K562 (cell line): ENCODE results near the gene IKBKG. TPM values are rescaled to one million over a fixed set of nuclear protein-coding genes. Genes with fewer than 3 reads are reported as not detected.

ENCODE experiments used
- RBM15 ChIP-seq: fragments of 200-400 bp; formaldehyde crosslinking; IDR thresholded peaks from 2 replicates; pipeline ENCODE4 v1.6.1; 2018; ENCODE audit warnings: mild to moderate bottlenecking, low read length, moderate library complexity; ENCODE audit not compliant: insufficient read depth
- polyA plus RNA-seq, 8 experiments: library from polyadenylated mRNA; depleted of rRNA in 4 of 8; stranded (reverse) in 5 of 8; unstranded in 3 of 8; fragments of >200 nt; fragmentation: Nextera tagmentation in 2 of 8; fragmentation: Illumina TruSeq in 1 of 8; extraction: Ambion mirVana in 2 of 8; extraction: Trizol in 1 of 8; gene quantifications; 2 replicates each; pipeline versions ENCODE4 v1.2.1 to v1.2.3, GENCODE V29; 2011 to 2014; ENCODE audit warnings: inconsistent platforms in 1 of 8, missing spikeins in 1 of 8
- total RNA-seq, 7 experiments: library from RNA; depleted of rRNA in 6 of 7; stranded (reverse); fragments of >200 nt in 6 of 7; fragmentation: Illumina TruSeq in 2 of 7; extraction: Trizol in 2 of 7; gene quantifications; 2 replicates each; pipeline versions ENCODE4 v1.2.1 to v1.2.3, GENCODE V29; 2011 to 2021; ENCODE audit warnings: low replicate concordance in 1 of 7
- TF ChIP-seq, protein P1 (sequence below), 2 experiments: fragments of 450-650 bp in 1 of 2; sonication (generic) in 1 of 2; formaldehyde crosslinking in 1 of 2; IDR thresholded peaks; 2 replicates each; pipeline versions ENCODE4 v1.7.1 to v1.9.0; 2016 to 2022; ENCODE audit warnings: inconsistent platforms in 1 of 2, mild to moderate bottlenecking in 1 of 2, missing genetic modification reagents in 1 of 2

Gene IKBKG
- total and polyA plus RNA-seq, 9 of the 15 experiments (the other 6 are each of a cell fraction or from before 2014, with no cell fraction given), result 0.68 to 60.0 (median 21.9) TPM

DNA sequence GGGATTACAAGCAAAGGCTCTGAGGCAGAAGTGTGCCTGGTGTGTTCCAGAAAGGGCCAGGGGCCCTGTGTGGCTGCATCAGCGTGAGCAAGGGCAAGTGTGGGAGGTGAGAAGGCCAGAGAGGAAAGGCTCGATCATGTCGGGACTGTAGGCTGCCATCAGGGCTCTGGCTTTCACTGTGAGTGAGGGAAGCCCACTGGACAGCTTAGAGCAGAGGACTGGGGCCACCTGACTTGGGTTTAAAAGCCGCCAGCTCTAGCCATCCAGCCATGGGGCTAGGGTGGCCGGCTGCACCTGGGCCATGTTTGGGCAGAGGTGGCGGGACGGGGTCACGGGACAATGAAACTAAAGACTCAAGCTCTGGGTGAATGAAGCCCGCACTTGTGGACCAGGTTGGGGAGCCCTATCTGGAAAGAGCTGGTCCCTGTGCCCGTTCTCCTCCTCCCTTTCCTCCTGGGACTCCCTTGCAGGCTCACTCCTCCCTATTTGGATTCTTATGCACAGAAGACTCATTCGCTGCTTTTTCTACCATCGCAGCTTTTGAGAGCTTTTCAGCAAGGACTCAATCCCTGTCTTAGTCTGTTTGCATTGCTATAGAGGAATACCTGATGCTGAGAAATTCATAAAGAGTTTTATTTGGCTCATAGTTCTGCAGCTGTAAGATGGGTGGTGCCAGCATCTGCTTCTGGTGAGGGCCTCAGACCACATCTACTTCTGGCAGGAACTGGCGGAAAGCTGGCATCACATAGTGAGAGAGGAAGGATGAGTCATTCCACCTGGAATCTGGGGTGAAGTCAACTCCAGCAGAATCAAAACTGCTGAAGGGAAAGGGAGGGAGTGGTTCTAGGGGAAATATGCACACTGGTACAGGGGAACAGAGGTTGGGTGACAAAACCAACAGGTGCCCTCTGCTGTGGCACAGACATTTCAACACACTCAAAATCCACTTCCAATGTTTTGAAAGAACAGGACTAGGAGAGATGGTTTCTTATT lies 56.3 kb downstream of the IKBKG start (continued):
- TF ChIP-seq, protein P1, sequence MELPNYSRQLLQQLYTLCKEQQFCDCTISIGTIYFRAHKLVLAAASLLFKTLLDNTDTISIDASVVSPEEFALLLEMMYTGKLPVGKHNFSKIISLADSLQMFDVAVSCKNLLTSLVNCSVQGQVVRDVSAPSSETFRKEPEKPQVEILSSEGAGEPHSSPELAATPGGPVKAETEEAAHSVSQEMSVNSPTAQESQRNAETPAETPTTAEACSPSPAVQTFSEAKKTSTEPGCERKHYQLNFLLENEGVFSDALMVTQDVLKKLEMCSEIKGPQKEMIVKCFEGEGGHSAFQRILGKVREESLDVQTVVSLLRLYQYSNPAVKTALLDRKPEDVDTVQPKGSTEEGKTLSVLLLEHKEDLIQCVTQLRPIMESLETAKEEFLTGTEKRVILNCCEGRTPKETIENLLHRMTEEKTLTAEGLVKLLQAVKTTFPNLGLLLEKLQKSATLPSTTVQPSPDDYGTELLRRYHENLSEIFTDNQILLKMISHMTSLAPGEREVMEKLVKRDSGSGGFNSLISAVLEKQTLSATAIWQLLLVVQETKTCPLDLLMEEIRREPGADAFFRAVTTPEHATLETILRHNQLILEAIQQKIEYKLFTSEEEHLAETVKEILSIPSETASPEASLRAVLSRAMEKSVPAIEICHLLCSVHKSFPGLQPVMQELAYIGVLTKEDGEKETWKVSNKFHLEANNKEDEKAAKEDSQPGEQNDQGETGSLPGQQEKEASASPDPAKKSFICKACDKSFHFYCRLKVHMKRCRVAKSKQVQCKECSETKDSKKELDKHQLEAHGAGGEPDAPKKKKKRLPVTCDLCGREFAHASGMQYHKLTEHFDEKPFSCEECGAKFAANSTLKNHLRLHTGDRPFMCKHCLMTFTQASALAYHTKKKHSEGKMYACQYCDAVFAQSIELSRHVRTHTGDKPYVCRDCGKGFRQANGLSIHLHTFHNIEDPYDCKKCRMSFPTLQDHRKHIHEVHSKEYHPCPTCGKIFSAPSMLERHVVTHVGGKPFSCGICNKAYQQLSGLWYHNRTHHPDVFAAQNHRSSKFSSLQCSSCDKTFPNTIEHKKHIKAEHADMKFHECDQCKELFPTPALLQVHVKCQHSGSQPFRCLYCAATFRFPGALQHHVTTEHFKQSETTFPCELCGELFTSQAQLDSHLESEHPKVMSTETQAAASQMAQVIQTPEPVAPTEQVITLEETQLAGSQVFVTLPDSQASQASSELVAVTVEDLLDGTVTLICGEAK (IDR thresholded peaks at IDR 0.05), result no peak
- TF ChIP-seq, protein P1 (CRISPR knock-in tag; IDR thresholded peaks at IDR 0.05), result no peak
- no peak for TF ChIP-seq RBM15
- TF ChIP-seq, all 486 proteins: peak for 1
